HepG2 (cell line): ENCODE results near the gene SCGB1D1. TPM values are rescaled to one million over a fixed set of nuclear protein-coding genes. Genes with fewer than 3 reads are reported as not detected.

ENCODE experiments used
- ATAC-seq: fragments of 200-7000 bp; cut with Tn5 transposase; 3 replicates; pipeline ENCODE4 v1.9.1; 2020; ENCODE audit warnings: mild to moderate bottlenecking, moderate library complexity
- BruUV-seq: library from RNA; stranded (reverse); fragments of 400-500 nt; replicated peaks from 2 replicates; lab custom pipeline; 2021; lab: Mats Ljungman, UMichigan
- CTCF ChIA-PET: fragments of 300-600 bp; formaldehyde crosslinking; extraction: SDS; loops from one replicate; lab custom pipeline; 2021; ENCODE audit warnings: low total read pairs, inconsistent platforms, low intra/inter-chr PET ratio; lab: Yijun Ruan, JAX
- POLR2A ChIA-PET: fragments of 350-600 bp; sonication (Branson Sonifier 250); formaldehyde crosslinking; loops from one replicate; lab custom pipeline; 2020; ENCODE audit warnings: antibody characterized with exemption, inconsistent platforms; lab: Yijun Ruan, JAX
- DNase-seq: peaks from one replicate; pipeline ENCODE4 v3.0.0-alpha.2; 2015; ENCODE audit warnings: low spot score
- FAIRE-seq: peaks from 3 replicates; lab custom pipeline; 2011; peaks lifted over from hg19 to GRCh38; lab: Jason Lieb, UNC
- H2AFZ ChIP-seq: one replicate; pipeline ENCODE4 v1.6.1; 2011; ENCODE audit warnings: low read length, inconsistent platforms
- H3K27ac ChIP-seq: fragments of 300-600 bp; 3 replicates; pipeline ENCODE4 v1.8.0; 2011; ENCODE audit warnings: mixed run types, mild to moderate bottlenecking, mixed read lengths, low read length, inconsistent platforms; ENCODE audit not compliant: insufficient read depth; ENCODE audit errors: extremely low read length
- H3K27me3 ChIP-seq, 2 experiments: fragments of 200-600 bp in 1 of 2; 2 replicates in 1 of 2; 3 replicates in 1 of 2; pipeline versions ENCODE4 v1.6.0 to v1.8.0; 2011; ENCODE audit warnings: low read length in 2 of 2, mild to moderate bottlenecking in 2 of 2, moderate library complexity in 2 of 2, inconsistent platforms in 1 of 2; ENCODE audit not compliant: insufficient read depth in 2 of 2, control insufficient read depth in 1 of 2
- H3K36me3 ChIP-seq, 2 experiments: fragments of 200-600 bp in 1 of 2; replicated peaks in 1 of 2; 2 replicates in 1 of 2; 3 replicates in 1 of 2; pipeline versions ENCODE4 v1.5.1 to v1.8.0; 2011; ENCODE audit warnings: low read length in 2 of 2, inconsistent platforms in 1 of 2; ENCODE audit not compliant: insufficient read depth in 2 of 2, control insufficient read depth in 1 of 2
- H3K4me1 ChIP-seq: 2 replicates; pipeline ENCODE4 v1.5.1; 2012; ENCODE audit warnings: low read length, inconsistent platforms; ENCODE audit not compliant: insufficient read depth
- H3K4me2 ChIP-seq: 2 replicates; pipeline ENCODE4 v1.6.0; 2011; ENCODE audit warnings: low read depth, low read length, inconsistent platforms
- H3K4me3 ChIP-seq, 3 experiments: fragments of 200-600 bp in 1 of 3; sonication (generic), shearing (Covaris generic) in 1 of 3; replicated peaks in 1 of 3; 2 replicates each; pipeline ENCODE4 v1.5.1; 2011 to 2016; ENCODE audit warnings: low read length in 3 of 3, inconsistent platforms in 2 of 3, low read depth in 2 of 3, mild to moderate bottlenecking in 2 of 3, control low read depth in 1 of 3, mixed read lengths in 1 of 3; ENCODE audit not compliant: insufficient read depth in 1 of 3
- H3K79me2 ChIP-seq: one replicate; pipeline ENCODE4 v1.6.1; 2011; ENCODE audit warnings: low read length, inconsistent platforms; ENCODE audit not compliant: insufficient read depth
- H3K9ac ChIP-seq: 2 replicates; pipeline ENCODE4 v1.6.0; 2011; ENCODE audit warnings: mild to moderate bottlenecking, low read depth, low read length, inconsistent platforms; ENCODE audit not compliant: insufficient read depth
- H3K9me3 ChIP-seq: 2 replicates; pipeline ENCODE4 v1.5.1; 2012; ENCODE audit warnings: mild to moderate bottlenecking, low read length
- H4K20me1 ChIP-seq: 2 replicates; pipeline ENCODE4 v1.6.0; 2011; ENCODE audit warnings: inconsistent platforms, mild to moderate bottlenecking, low read length, moderate library complexity; ENCODE audit not compliant: insufficient read depth
- CENPX ChIP-seq: sonication (generic); formaldehyde crosslinking; IDR thresholded peaks from 2 replicates; pipeline ENCODE4 v1.9.0; 2021; ENCODE audit warnings: mild to moderate bottlenecking, missing genetic modification reagents, moderate library complexity
- GTF2F1 ChIP-seq: fragments of 150-350 bp; IDR thresholded peaks from 2 replicates; pipeline ENCODE4 v1.6.1; 2014; ENCODE audit warnings: low read length
- KDM5A ChIP-seq: fragments of 200-600 bp; sonication (generic); IDR thresholded peaks from 2 replicates; pipeline ENCODE4 v1.7.0; 2018; ENCODE audit warnings: antibody characterized with exemption, mild to moderate bottlenecking, low read length, borderline replicate concordance
- NFRKB ChIP-seq: fragments of 450-650 bp; IDR thresholded peaks from 2 replicates; pipeline ENCODE4 v1.6.1; 2017
- NFYB ChIP-seq: sonication (generic); formaldehyde crosslinking; IDR thresholded peaks from 2 replicates; pipeline ENCODE4 v1.4.0; 2020; ENCODE audit warnings: missing genetic modification reagents
- ZNF180 ChIP-seq: sonication (generic); formaldehyde crosslinking; IDR thresholded peaks from 2 replicates; pipeline ENCODE4 v1.4.0; 2020; ENCODE audit warnings: low read depth, missing genetic modification reagents, borderline replicate concordance
- ZZZ3 ChIP-seq: sonication (generic); formaldehyde crosslinking; IDR thresholded peaks from 2 replicates; pipeline ENCODE4 v1.4.0; 2020; ENCODE audit warnings: missing genetic modification reagents, mild to moderate bottlenecking, borderline replicate concordance
- WGBS: methylation state at CpG from one replicate; pipeline ENCODE4 v1.1.6; 2017; ENCODE audit warnings: low lambda C conversion rate; 5-methylcytosine and 5-hydroxymethylcytosine counted together
- in situ Hi-C: cut with HindIII; loops from 2 replicates; pipeline ENCODE4 v1.10.0; 2017; ENCODE audit warnings: low pct_unique_long_range_greater_than_20kb; ENCODE audit not compliant: extremely low pct_ligation_motif_present
- intact Hi-C: fragments of 100-400 bp; cut with micrococcal nuclease; formaldehyde crosslinking; loops from one replicate; pipeline ENCODE4 v1.10.0; 2022; ENCODE audit not compliant: unreplicated experiment
- polyA plus RNA-seq, 8 experiments: library from polyadenylated mRNA; depleted of rRNA in 3 of 8; stranded (reverse) in 7 of 8; unstranded in 1 of 8; fragments of >200 nt; fragmentation: Illumina TruSeq in 4 of 8; extraction: Trizol in 4 of 8; gene quantifications; 2 replicates each; pipeline versions ENCODE4 v1.2.1 to v1.2.3, GENCODE V29; 2011 to 2016; ENCODE audit warnings: low read depth in 4 of 8, missing spikeins in 1 of 8, mixed read lengths in 1 of 8; ENCODE audit not compliant: insufficient read depth in 1 of 8
- total RNA-seq, 5 experiments: library from RNA; depleted of rRNA; stranded (reverse); fragments of >200 nt; fragmentation: Illumina TruSeq; extraction: Trizol; gene quantifications; 2 replicates each; pipeline ENCODE4 v1.2.3, GENCODE V29; 2016; ENCODE audit warnings: low read depth in 1 of 5
- TF ChIP-seq, protein P1 (sequence below): sonication (generic); formaldehyde crosslinking; conservative IDR thresholded peaks from 2 replicates; pipeline ENCODE4 v1.4.0; 2020; ENCODE audit warnings: missing genetic modification reagents
- TF ChIP-seq, protein P2 (sequence below): sonication (generic); formaldehyde crosslinking; IDR thresholded peaks from 2 replicates; pipeline ENCODE4 v1.9.0; 2021; ENCODE audit warnings: missing genetic modification reagents, mild to moderate bottlenecking, borderline replicate concordance
- TF ChIP-seq, protein P3 (sequence below): sonication (generic); formaldehyde crosslinking; IDR thresholded peaks from 2 replicates; pipeline ENCODE4 v1.4.0; 2020; ENCODE audit warnings: missing genetic modification reagents, borderline replicate concordance
- TF ChIP-seq, protein P4 (sequence below): sonication (generic); formaldehyde crosslinking; IDR thresholded peaks from 2 replicates; pipeline ENCODE4 v1.4.0; 2020; ENCODE audit warnings: mild to moderate bottlenecking, missing genetic modification reagents

The SCGB1D1 gene
- total and polyA plus RNA-seq, 2 of the 13 experiments (the other 11 are each of a cell fraction or from before 2014, with no cell fraction given), result not detected

DNA sequence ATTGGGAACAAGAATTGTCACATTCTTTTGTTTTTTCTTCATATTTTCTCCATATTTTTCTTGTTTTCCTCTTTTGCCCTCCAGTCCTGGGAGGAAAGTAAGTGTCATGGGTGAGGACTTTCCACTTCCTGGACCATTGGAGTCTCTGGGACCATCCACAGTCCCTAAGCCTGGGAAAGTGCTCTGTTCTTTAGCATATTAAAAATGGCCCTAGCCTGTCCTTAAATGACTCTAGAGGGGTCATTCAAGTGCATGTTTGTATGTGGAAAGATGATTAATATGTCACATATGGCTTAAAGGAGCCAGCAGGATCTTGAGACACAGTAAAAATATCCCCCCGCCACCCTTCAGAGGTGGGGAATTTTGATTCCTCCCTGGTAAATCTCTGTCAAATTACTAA is 20.1 kb upstream of the SCGB1D1 start:
- Histone ChIP-seq H3K27ac (no peak overlapping the region), H3K4me1 (no peaks in the 10 kb centered on the region), H3K9me3 (no peaks in the 10 kb centered on the region), H3K79me2 (no peaks in the 10 kb centered on the region), H3K4me3 (no peak overlapping the region), H4K20me1 (no peaks in the 10 kb centered on the region), H3K4me2 (no peak overlapping the region), H3K27me3 (peaks cover 0 to 43% of the 10 kb centered on the region in 2 experiments; a peak in 4 of 5 replicates), H3K9ac (no peak overlapping the region), H3K36me3 (no peaks in the 10 kb centered on the region), H2AFZ (no peak overlapping the region)
- no TSS peak for BruUV-seq
- 100% methylated on average over 1 of the region's 1 CpG for WGBS
- DNase-seq (no peak), ATAC-seq (no peak), FAIRE-seq (no peak)
- in situ Hi-C loops, result loop anchor here (5.0 kb wide), 1 partner anchor 37 kb away; the partner anchor contains the start of gene SCGB2A1
- ChIA-PET CTCF (interaction anchor here (1.2 kb wide), 1 partner anchor 155 kb away, joined by 4 read pairs; no protein-coding TSS in a partner anchor), POLR2A (no interaction called here)
- intact Hi-C loops, result loop anchor here (2.0 kb wide), 1 partner anchor 39 kb away; the partner anchor contains the start of gene SCGB2A1
- no peak for TF ChIP-seq GTF2F1
- no peak for TF ChIP-seq NFRKB
- no peak for TF ChIP-seq ZNF180 (CRISPR knock-in tag)
- no peak for TF ChIP-seq KDM5A
- TF ChIP-seq ZZZ3 (CRISPR knock-in tag), result no peak
- TF ChIP-seq CENPX (CRISPR knock-in tag), result no peak
- TF ChIP-seq, protein P1, sequence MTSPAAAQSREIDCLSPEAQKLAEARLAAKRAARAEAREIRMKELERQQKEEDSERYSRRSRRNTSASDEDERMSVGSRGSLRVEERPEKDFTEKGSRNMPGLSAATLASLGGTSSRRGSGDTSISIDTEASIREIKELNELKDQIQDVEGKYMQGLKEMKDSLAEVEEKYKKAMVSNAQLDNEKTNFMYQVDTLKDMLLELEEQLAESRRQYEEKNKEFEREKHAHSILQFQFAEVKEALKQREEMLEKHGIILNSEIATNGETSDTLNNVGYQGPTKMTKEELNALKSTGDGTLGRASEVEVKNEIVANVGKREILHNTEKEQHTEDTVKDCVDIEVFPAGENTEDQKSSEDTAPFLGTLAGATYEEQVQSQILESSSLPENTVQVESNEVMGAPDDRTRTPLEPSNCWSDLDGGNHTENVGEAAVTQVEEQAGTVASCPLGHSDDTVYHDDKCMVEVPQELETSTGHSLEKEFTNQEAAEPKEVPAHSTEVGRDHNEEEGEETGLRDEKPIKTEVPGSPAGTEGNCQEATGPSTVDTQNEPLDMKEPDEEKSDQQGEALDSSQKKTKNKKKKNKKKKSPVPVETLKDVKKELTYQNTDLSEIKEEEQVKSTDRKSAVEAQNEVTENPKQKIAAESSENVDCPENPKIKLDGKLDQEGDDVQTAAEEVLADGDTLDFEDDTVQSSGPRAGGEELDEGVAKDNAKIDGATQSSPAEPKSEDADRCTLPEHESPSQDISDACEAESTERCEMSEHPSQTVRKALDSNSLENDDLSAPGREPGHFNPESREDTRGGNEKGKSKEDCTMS (CRISPR knock-in tag), result no peak
- TF ChIP-seq, protein P2, sequence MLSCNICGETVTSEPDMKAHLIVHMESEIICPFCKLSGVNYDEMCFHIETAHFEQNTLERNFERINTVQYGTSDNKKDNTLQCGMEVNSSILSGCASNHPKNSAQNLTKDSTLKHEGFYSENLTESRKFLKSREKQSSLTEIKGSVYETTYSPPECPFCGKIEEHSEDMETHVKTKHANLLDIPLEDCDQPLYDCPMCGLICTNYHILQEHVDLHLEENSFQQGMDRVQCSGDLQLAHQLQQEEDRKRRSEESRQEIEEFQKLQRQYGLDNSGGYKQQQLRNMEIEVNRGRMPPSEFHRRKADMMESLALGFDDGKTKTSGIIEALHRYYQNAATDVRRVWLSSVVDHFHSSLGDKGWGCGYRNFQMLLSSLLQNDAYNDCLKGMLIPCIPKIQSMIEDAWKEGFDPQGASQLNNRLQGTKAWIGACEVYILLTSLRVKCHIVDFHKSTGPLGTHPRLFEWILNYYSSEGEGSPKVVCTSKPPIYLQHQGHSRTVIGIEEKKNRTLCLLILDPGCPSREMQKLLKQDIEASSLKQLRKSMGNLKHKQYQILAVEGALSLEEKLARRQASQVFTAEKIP (CRISPR knock-in tag), result no peak
- TF ChIP-seq, protein P3, sequence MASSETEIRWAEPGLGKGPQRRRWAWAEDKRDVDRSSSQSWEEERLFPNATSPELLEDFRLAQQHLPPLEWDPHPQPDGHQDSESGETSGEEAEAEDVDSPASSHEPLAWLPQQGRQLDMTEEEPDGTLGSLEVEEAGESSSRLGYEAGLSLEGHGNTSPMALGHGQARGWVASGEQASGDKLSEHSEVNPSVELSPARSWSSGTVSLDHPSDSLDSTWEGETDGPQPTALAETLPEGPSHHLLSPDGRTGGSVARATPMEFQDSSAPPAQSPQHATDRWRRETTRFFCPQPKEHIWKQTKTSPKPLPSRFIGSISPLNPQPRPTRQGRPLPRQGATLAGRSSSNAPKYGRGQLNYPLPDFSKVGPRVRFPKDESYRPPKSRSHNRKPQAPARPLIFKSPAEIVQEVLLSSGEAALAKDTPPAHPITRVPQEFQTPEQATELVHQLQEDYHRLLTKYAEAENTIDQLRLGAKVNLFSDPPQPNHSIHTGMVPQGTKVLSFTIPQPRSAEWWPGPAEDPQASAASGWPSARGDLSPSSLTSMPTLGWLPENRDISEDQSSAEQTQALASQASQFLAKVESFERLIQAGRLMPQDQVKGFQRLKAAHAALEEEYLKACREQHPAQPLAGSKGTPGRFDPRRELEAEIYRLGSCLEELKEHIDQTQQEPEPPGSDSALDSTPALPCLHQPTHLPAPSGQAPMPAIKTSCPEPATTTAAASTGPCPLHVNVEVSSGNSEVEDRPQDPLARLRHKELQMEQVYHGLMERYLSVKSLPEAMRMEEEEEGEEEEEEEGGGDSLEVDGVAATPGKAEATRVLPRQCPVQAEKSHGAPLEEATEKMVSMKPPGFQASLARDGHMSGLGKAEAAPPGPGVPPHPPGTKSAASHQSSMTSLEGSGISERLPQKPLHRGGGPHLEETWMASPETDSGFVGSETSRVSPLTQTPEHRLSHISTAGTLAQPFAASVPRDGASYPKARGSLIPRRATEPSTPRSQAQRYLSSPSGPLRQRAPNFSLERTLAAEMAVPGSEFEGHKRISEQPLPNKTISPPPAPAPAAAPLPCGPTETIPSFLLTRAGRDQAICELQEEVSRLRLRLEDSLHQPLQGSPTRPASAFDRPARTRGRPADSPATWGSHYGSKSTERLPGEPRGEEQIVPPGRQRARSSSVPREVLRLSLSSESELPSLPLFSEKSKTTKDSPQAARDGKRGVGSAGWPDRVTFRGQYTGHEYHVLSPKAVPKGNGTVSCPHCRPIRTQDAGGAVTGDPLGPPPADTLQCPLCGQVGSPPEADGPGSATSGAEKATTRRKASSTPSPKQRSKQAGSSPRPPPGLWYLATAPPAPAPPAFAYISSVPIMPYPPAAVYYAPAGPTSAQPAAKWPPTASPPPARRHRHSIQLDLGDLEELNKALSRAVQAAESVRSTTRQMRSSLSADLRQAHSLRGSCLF (CRISPR knock-in tag), result no peak
- no peak for TF ChIP-seq NFYB
- TF ChIP-seq, protein P4, sequence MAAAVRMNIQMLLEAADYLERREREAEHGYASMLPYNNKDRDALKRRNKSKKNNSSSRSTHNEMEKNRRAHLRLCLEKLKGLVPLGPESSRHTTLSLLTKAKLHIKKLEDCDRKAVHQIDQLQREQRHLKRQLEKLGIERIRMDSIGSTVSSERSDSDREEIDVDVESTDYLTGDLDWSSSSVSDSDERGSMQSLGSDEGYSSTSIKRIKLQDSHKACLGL (CRISPR knock-in tag), result no peak
